Posterior vena cava (tissue), 2 donors: Measurements from ENCODE around the gene PDE8B. TPM values are rescaled to one million over a fixed set of nuclear protein-coding genes. Genes with fewer than 3 reads are reported as not detected.

Experiments used
- DNase-seq: peaks from one replicate; pipeline ENCODE4 v3.0.0-alpha.2; 2020; ENCODE audit warnings: low spot score
- intact Hi-C, 2 donors: fragments of 100-400 bp; cut with DNase I; formaldehyde crosslinking; loops; one replicate each; pipeline versions ENCODE4 v1.14.1 to v1.14.2; 2022 to 2023
- total RNA-seq, 2 donors: library from RNA; stranded (reverse); fragmentation: NEBNext Ultra II Directional; extraction: Animal tissue kit (Norgen Biotek cat#: 25700); gene quantifications; one replicate each; pipeline ENCODE4 v1.2.1, GENCODE V29; 2021
- donor health status: DM: yes; HTN: yes; CAD: no.
- donor health status: DM: yes; HTN: yes; CAD: no.

The PDE8B gene
- total RNA-seq, 2 donors from 2014 or later: 7.7 to 15.1 TPM

GRCh38 chr5:77262697-77263096, 52.2 kb downstream of the PDE8B start:
- intact Hi-C loops: no loop called here
- DNase-seq: no peak

GRCh38 chr5:77266291-77266690, 55.8 kb downstream of the PDE8B start:
- DNase-seq: no peak
- intact Hi-C loops: no loop called here

- intact Hi-C loops: no loop called here
- no peak for DNase-seq
Observed at GRCh38 chr5:77267496-77267895, 57.0 kb downstream of the PDE8B start.

- intact Hi-C loops: no loop called here
- DNase-seq: no peak
Observed at GRCh38 chr5:77272206-77272605, 61.7 kb downstream of the PDE8B start.

- intact Hi-C loops: no loop called here
Observed at GRCh38 chr5:77277759-77278158, 67.3 kb downstream of the PDE8B start.

GRCh38 chr5:77280036-77280435, 69.6 kb downstream of the PDE8B start:
- DNase-seq: no peak
- intact Hi-C loops: no loop called here

More at GRCh38 chr5:77277759-77278158, 67.3 kb downstream of the PDE8B start:
- DNase-seq: no peak

GRCh38 chr5:77281969-77282336, 71.5 kb downstream of the PDE8B start:
- no peak for DNase-seq
- intact Hi-C loops: no loop called here

- no peak for DNase-seq
- intact Hi-C loops: no loop called here
Observed at GRCh38 chr5:77282337-77283027, 72.0 kb downstream of the PDE8B start.

- DNase-seq: no peak
- intact Hi-C loops: no loop called here
Observed at GRCh38 chr5:77285251-77285841, 74.9 kb downstream of the PDE8B start.

- DNase-seq: no peak
- intact Hi-C loops: no loop called here
Observed at GRCh38 chr5:77292026-77292757, 81.7 kb downstream of the PDE8B start.

GRCh38 chr5:77294185-77294584, 83.7 kb downstream of the PDE8B start:
- intact Hi-C loops: no loop called here
- DNase-seq: no peak

- intact Hi-C loops: no loop called here
Observed at GRCh38 chr5:77295863-77296378, 85.4 kb downstream of the PDE8B start.

GRCh38 chr5:77298146-77298545, 87.7 kb downstream of the PDE8B start:
- DNase-seq: no peak
- intact Hi-C loops: no loop called here

More at GRCh38 chr5:77295863-77296378, 85.4 kb downstream of the PDE8B start:
- no peak for DNase-seq

GRCh38 chr5:77300451-77300850, 90.0 kb downstream of the PDE8B start:
- intact Hi-C loops: no loop called here
- no peak for DNase-seq

- intact Hi-C loops: no loop called here
- DNase-seq: no peak
Observed at GRCh38 chr5:77301447-77301883, 91.0 kb downstream of the PDE8B start.

- intact Hi-C loops: no loop called here
- DNase-seq: no peak
Observed at GRCh38 chr5:77302247-77302646, 91.8 kb downstream of the PDE8B start.

GRCh38 chr5:77302653-77303052, 92.2 kb downstream of the PDE8B start:
- intact Hi-C loops: no loop called here
- DNase-seq: no peak

- no peak for DNase-seq
- intact Hi-C loops: no loop called here
Observed at GRCh38 chr5:77304388-77304787, 93.9 kb downstream of the PDE8B start.

GRCh38 chr5:77305222-77305846, 94.9 kb downstream of the PDE8B start:
- no peak for DNase-seq
- intact Hi-C loops: no loop called here

- DNase-seq: no peak
- intact Hi-C loops: no loop called here
Observed at GRCh38 chr5:77305956-77306355, 95.5 kb downstream of the PDE8B start.
